Stimulated activated CD8-positive, alpha-beta memory T cell treated with anti-CD3 and anti-CD28 coated beads, Interleukin-4, amount 100 ng/mL, for 1 hour (primary cell): Measurements from ENCODE around the gene PCYT2.

Source experiments
- DNase-seq, 2 donors: peaks; one replicate each; pipeline ENCODE4 v3.0.0-alpha.2; 2020; ENCODE audit warnings: low read depth in 2 of 2, low spot score in 1 of 2

PCYT2 gene

DNA sequence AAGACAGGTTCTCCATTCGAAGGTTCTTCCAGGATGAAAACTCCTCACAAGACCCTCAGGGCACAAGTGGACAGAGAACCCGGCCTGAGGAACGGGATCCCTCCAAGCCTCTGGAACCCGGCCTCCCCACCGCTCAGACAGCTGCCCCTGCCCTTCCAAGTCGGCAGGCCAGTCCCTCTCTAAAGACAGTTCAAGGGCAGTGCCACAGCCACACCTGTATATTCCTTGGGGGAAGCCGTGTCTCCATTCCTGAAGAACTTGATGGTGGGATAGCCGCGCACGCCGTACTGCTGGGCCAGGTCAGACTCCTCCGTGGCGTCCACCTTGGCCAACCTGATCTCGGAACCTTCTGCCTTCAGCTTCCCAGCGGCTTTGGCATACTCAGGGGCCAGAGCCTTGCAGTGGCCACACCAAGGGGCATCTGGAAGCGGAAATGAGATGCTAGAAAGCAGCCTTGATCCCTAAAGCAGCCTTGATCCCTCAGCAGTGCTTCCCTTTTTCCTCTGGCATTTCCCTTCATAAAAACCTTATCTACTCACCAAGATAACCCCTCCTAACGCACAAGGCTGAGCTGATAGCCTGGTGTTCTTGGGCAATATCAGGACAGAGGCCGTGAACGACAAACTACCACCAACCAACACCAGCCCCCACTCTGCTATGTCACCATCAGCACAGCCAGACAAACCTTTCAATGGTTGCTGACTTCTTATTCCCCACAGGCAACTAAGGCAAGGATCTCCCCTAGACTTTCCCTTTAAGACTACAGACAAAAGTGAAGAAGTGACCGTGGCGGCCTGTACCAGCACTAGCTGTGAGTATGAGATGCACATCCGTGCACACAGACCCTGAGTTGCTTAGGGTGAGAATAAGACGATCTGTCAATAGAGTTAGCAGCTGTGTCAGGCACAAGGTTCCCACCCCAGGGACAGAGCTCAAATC lies 52.0 kb downstream of the PCYT2 start:
- no peak for DNase-seq

DNA sequence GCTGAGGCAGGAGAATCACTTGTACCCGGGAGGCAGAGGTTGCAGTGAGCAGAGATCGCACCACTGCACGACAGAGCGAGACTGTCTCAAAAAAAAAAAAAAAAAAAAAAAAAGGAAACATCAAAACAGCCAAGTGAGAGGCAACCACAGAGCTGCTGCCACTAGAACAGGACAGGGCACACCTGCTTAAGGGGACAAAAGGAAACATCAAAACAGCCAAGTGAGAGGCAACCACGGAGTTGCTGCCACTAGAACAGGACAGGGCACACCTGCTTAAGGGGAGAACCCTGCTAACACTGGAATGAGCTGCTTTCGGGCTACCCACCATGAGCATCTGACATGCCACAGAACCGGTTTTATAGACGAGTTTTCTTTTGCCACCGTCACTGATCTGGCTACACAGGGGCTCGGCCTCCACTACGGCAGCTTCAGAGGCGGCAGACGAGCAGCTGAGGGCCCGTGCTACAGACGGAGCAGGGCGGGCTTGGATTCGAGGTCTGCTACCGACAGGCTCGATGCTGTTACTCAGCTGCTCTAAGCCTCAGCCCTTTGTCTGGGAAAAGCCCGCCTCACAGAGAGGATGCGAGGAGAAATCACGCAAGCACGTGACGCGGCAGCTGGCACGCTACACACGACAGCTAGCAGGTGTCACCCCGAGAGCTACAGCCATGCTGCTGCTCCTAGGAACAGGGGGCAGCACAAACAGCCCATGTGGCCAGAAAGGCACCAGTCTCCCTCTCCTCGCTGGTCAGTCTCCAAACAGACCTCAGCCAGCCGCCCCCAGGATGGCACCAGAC lies 52.8 kb downstream of the PCYT2 start:
- DNase-seq: no peak

DNA sequence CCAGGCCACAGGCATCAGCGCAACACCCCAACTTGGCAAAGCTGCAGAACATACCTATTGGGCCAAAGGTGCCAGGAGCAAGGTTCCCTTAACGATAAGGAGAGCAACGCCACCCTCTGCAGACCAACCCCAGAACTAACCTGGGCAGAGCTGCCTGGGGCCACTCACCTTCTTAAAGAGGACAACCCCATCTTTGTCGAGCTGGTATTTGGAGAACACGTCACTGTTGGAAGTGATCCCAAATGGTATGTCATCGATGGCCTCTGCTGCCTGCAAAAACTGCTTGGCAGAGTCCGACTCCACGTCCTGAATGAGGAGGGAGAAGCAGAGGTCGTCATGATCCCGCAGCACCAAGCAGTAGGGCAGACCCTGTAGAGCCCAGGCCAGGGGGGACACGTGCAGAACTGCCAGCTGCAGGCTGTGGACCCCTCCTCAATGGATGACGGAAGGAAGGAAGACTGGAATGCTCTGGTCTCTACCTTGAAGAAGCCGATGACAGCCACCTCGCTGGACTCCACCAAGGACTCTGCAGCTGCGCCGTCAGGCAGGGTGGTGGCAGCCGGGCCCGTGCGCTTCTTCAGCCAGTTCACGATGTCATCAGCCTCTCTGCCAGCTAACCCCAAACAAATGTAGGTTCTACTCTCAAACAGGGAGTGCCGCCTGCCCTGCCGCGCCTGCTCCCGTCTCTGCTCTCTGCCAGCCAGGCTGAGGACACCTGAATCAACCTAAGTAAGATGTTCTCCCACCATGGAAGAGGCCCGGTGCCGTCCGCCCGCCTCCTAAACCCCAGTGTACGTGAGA lies 56.0 kb downstream of the PCYT2 start:
- no peak for DNase-seq

DNA sequence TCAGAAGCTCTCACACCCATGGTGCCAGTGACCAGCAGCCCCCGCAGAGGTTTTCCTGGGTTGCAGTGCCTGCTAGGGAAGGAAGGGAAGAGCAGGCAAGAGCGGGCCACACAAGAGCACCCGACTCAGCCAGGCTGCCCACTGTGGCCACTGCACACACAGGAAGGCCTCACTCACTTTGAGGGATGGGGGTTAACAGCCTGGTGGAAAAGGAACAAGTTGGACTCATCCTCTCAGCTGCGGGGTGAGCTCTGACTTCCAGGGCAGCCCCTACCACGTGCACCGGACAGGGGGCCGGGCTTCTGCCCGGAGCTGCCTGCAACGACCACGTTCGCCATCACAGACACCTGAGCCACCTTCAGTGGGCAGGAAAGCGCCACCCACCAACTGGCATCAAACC lies 59.0 kb downstream of the PCYT2 start:
- no peak for DNase-seq

DNA sequence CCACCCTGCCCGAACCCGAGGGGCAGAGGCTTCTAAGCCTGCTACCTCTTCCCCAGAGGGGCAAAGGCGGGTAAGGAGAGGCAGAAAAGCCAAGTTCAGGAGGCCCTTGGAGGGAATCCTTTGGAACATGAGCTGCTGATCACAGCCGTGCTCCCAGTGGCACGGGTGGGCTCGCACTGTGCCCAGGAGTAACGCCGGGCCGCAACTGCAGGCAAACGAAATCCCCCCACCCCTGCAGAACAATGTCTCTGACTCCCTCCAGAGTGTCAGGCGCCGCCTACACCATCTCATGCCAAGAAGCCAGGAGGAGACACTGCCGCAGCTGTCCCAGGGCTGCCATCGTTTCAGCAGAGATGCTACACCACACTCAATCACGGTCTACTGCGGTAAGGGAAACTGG lies 59.8 kb downstream of the PCYT2 start:
- DNase-seq: no peak
